Pulmonary artery endothelial cell (primary cell): ENCODE data around the gene STAG3. TPM values are rescaled to one million over a fixed set of nuclear protein-coding genes. Genes with fewer than 3 reads are reported as not detected.

Experiments
- DNase-seq: peaks from one replicate; pipeline ENCODE4 v3.0.0-alpha.2; 2011; ENCODE audit warnings: low read depth, low spot score
- total RNA-seq: library from RNA; depleted of rRNA; stranded (reverse); fragments of >200 nt; gene quantifications from 2 replicates; pipeline ENCODE4 v1.2.3, GENCODE V29; 2014

STAG3 gene
- total RNA-seq, 1 donor from 2014 or later = 0.13 TPM

GRCh38 chr7:100155553-100156317, 22.0 kb upstream of the STAG3 start:
- no peak for DNase-seq

GRCh38 chr7:100156331-100157068, 21.2 kb upstream of the STAG3 start:
- no peak for DNase-seq

GRCh38 chr7:100157069-100157333, 20.7 kb upstream of the STAG3 start:
- DNase-seq = no peak

GRCh38 chr7:100157334-100158228, 20.1 kb upstream of the STAG3 start:
- DNase-seq = no peak

- DNase-seq = no peak
Observed at GRCh38 chr7:100158229-100159098, 19.3 kb upstream of the STAG3 start, which contains the start of gene TRAPPC14. Gene TRAPPC14 (minus strand): TSS chr7:100158723. CDS start chr7:100158499, 224 bp downstream.

- no peak for DNase-seq
Observed at GRCh38 chr7:100159099-100159623, 18.6 kb upstream of the STAG3 start.

- DNase-seq = no peak
Observed at GRCh38 chr7:100160067-100160466, 17.7 kb upstream of the STAG3 start.

GRCh38 chr7:100163006-100163531, 14.6 kb upstream of the STAG3 start:
- DNase-seq = no peak

- no peak for DNase-seq
Observed at GRCh38 chr7:100163871-100164270, 13.8 kb upstream of the STAG3 start.

GRCh38 chr7:100166317-100166940, 11.3 kb upstream of the STAG3 start:
- no peak for DNase-seq

GRCh38 chr7:100166970-100167911, 10.5 kb upstream of the STAG3 start:
- no peak for DNase-seq

- DNase-seq = no peak
Observed at GRCh38 chr7:100167912-100168323, 9.8 kb upstream of the STAG3 start.

- DNase-seq = no peak
Observed at GRCh38 chr7:100169147-100169850, 8.4 kb upstream of the STAG3 start.

GRCh38 chr7:100170101-100170897, 7.4 kb upstream of the STAG3 start:
- no peak for DNase-seq

GRCh38 chr7:100171087-100171681, 6.5 kb upstream of the STAG3 start:
- no peak for DNase-seq

GRCh38 chr7:100171840-100172239, 5.9 kb upstream of the STAG3 start:
- DNase-seq = no peak
